Stimulated activated CD4-positive, alpha-beta T cell treated with anti-CD3 and anti-CD28 coated beads, Interleukin-2, amount 100 ng/mL, for 48 hours (primary cell): ENCODE measurements around the gene AMN.

ENCODE experiments used
- DNase-seq, 2 donors: peaks; one replicate each; pipeline ENCODE4 v3.0.0-alpha.2; 2020

The AMN gene

GRCh38 chr14:102930138-102930752 is 7.8 kb downstream of the AMN start:
- no peak for DNase-seq

GRCh38 chr14:102930753-102931579 is 8.5 kb downstream of the AMN start:
- no peak for DNase-seq

GRCh38 chr14:102931580-102932285 is 9.3 kb downstream of the AMN start:
- DNase-seq: no peak

GRCh38 chr14:102932484-102933248 is 10.2 kb downstream of the AMN start:
- no peak for DNase-seq

- DNase-seq: no peak
These were observed 11.3 kb downstream of the AMN start for GRCh38 chr14:102933618-102934231.

- DNase-seq: no peak
These were observed 13.3 kb downstream of the AMN start for GRCh38 chr14:102935756-102936155.

GRCh38 chr14:102937331-102938175 is 15.1 kb downstream of the AMN start:
- DNase-seq: no peak

GRCh38 chr14:102938191-102938590 is 15.7 kb downstream of the AMN start:
- no peak for DNase-seq

GRCh38 chr14:102939329-102939728 is 16.9 kb downstream of the AMN start:
- DNase-seq: no peak

- DNase-seq: no peak
These were observed 17.5 kb downstream of the AMN start for GRCh38 chr14:102939820-102940561.

- no peak for DNase-seq
These were observed 18.4 kb downstream of the AMN start for GRCh38 chr14:102940729-102941362.

GRCh38 chr14:102941419-102942011 is 19.1 kb downstream of the AMN start:
- no peak for DNase-seq

GRCh38 chr14:102942069-102942468 is 19.6 kb downstream of the AMN start:
- DNase-seq: no peak

GRCh38 chr14:102943454-102943853 is 21.0 kb downstream of the AMN start:
- no peak for DNase-seq

- no peak for DNase-seq
These were observed 21.5 kb downstream of the AMN start for GRCh38 chr14:102943979-102944378.

- DNase-seq: no peak
These were observed 22.2 kb downstream of the AMN start for GRCh38 chr14:102944448-102945330.

- DNase-seq: no peak
These were observed 23.1 kb downstream of the AMN start for GRCh38 chr14:102945346-102946130.
